K562 (cell line): ENCODE results near the gene OTOA. TPM values are rescaled to one million over a fixed set of nuclear protein-coding genes. Genes with fewer than 3 reads are reported as not detected.

ENCODE experiments used
- ARID2 ChIP-seq: fragments of 450-650 bp; IDR thresholded peaks from 2 replicates; pipeline ENCODE4 v1.6.1; 2017; ENCODE audit warnings: antibody characterized with exemption, mild to moderate bottlenecking
- ATF4 ChIP-seq: fragments of 450-650 bp; formaldehyde crosslinking; IDR thresholded peaks from 2 replicates; pipeline ENCODE4 v1.4.0; 2022; ENCODE audit warnings: mild to moderate bottlenecking, moderate library complexity
- CBFB ChIP-seq: sonication (generic); formaldehyde crosslinking; IDR thresholded peaks from 2 replicates; pipeline ENCODE4 v1.4.0; 2020; ENCODE audit warnings: mild to moderate bottlenecking, missing genetic modification reagents
- CHD4 ChIP-seq: fragments of 200-600 bp; sonication (generic); IDR thresholded peaks from 3 replicates; pipeline ENCODE4 v1.6.1; 2012; ENCODE audit warnings: low read depth, mild to moderate bottlenecking, mixed read lengths, low read length, inconsistent platforms; ENCODE audit not compliant: insufficient read depth, insufficient replicate concordance, poor library complexity, severe bottlenecking
- E2F1 ChIP-seq: sonication (generic); formaldehyde crosslinking; IDR thresholded peaks from 2 replicates; pipeline ENCODE4 v1.8.1; 2023; ENCODE audit warnings: mild to moderate bottlenecking, missing genetic modification reagents, moderate library complexity
- ESRRA ChIP-seq: fragments of 450-650 bp; IDR thresholded peaks from 2 replicates; pipeline ENCODE4 v1.6.1; 2014; ENCODE audit warnings: low read depth, mild to moderate bottlenecking, moderate library complexity, borderline replicate concordance
- FUS ChIP-seq: fragments of 200-400 bp; formaldehyde crosslinking; optimal IDR thresholded peaks from 2 replicates; pipeline ENCODE3; 2017; ENCODE audit warnings: low read depth, low read length
- GATAD2B ChIP-seq: fragments of 450-650 bp; IDR thresholded peaks from 2 replicates; pipeline ENCODE4 v1.6.1; 2017; ENCODE audit warnings: mild to moderate bottlenecking, borderline replicate concordance
- KDM5B ChIP-seq: fragments of 200-600 bp; sonication (generic); IDR thresholded peaks from 2 replicates; pipeline ENCODE4 v1.6.1; 2012; ENCODE audit warnings: low read depth, mild to moderate bottlenecking, moderate library complexity, low read length, control low read depth, inconsistent platforms; ENCODE audit not compliant: insufficient replicate concordance
- KLF13 ChIP-seq: fragments of 450-650 bp; IDR thresholded peaks from 2 replicates; pipeline ENCODE4 v1.6.1; 2016; ENCODE audit warnings: missing genetic modification characterization, low read depth, mild to moderate bottlenecking, missing compliant biosample characterization, moderate library complexity, borderline replicate concordance
- NCOA1 ChIP-seq: fragments of 450-650 bp; IDR thresholded peaks from 2 replicates; pipeline ENCODE4 v1.6.1; 2016; ENCODE audit warnings: low read depth
- RBM17 ChIP-seq: fragments of 200-400 bp; formaldehyde crosslinking; IDR thresholded peaks from 2 replicates; pipeline ENCODE4 v1.6.1; 2017; ENCODE audit warnings: low read depth, mild to moderate bottlenecking, low read length, borderline replicate concordance
- REST ChIP-seq, 2 experiments: fragments of 450-650 bp; formaldehyde crosslinking in 1 of 2; IDR thresholded peaks; 2 replicates each; pipeline versions ENCODE4 v1.4.0 to v1.6.1; 2014 to 2020; ENCODE audit warnings: mild to moderate bottlenecking in 2 of 2, borderline replicate concordance in 1 of 2, low read depth in 1 of 2
- SNRNP70 ChIP-seq: fragments of 200-400 bp; formaldehyde crosslinking; optimal IDR thresholded peaks from 2 replicates; pipeline ENCODE3; 2017; ENCODE audit warnings: low read depth, low read length
- SREBF1 ChIP-seq: fragments of 150-350 bp; IDR thresholded peaks from 2 replicates; pipeline ENCODE4 v1.6.1; 2014; ENCODE audit warnings: antibody characterized with exemption, low read depth, low read length, borderline replicate concordance
- ZNF274 ChIP-seq: IDR thresholded peaks from 2 replicates; pipeline ENCODE4 v1.6.1; 2011; ENCODE audit warnings: low read depth, mild to moderate bottlenecking, low read length, moderate library complexity, borderline replicate concordance
- ZNF668 ChIP-seq: fragments of 250-450 bp; sonication (Bioruptor Pico); IDR thresholded peaks from 2 replicates; pipeline ENCODE4 v1.8.0; 2022; ENCODE audit warnings: mild to moderate bottlenecking, inconsistent platforms
- ZNF75A ChIP-seq: fragments of 450-650 bp; formaldehyde crosslinking; IDR thresholded peaks from 2 replicates; pipeline ENCODE4 v1.4.0; 2020; ENCODE audit warnings: mild to moderate bottlenecking
- ZSCAN29 ChIP-seq: fragments of 450-650 bp; IDR thresholded peaks from 2 replicates; pipeline ENCODE4 v1.6.1; 2017
- polyA plus RNA-seq, 8 experiments: library from polyadenylated mRNA; depleted of rRNA in 4 of 8; stranded (reverse) in 5 of 8; unstranded in 3 of 8; fragments of >200 nt; fragmentation: Nextera tagmentation in 2 of 8; fragmentation: Illumina TruSeq in 1 of 8; extraction: Ambion mirVana in 2 of 8; extraction: Trizol in 1 of 8; gene quantifications; 2 replicates each; pipeline versions ENCODE4 v1.2.1 to v1.2.3, GENCODE V29; 2011 to 2014; ENCODE audit warnings: inconsistent platforms in 1 of 8, missing spikeins in 1 of 8
- total RNA-seq, 7 experiments: library from RNA; depleted of rRNA in 6 of 7; stranded (reverse); fragments of >200 nt in 6 of 7; fragmentation: Illumina TruSeq in 2 of 7; extraction: Trizol in 2 of 7; gene quantifications; 2 replicates each; pipeline versions ENCODE4 v1.2.1 to v1.2.3, GENCODE V29; 2011 to 2021; ENCODE audit warnings: low replicate concordance in 1 of 7

OTOA gene
- total and polyA plus RNA-seq, 9 of the 15 experiments (the other 6 are each of a cell fraction or from before 2014, with no cell fraction given) = 0.04 TPM; not detected in 8

GRCh38 chr16:21704733-21705132, 41.0 kb downstream of the OTOA start (continued):
- 0 out of 2 replicates have a peak, but pooled peaks have one; percentile 11 for TF ChIP-seq REST (IDR thresholded peaks at IDR 0.05; ENCODE audit: borderline replicate concordance)
- TF ChIP-seq REST (CRISPR knock-in tag; IDR thresholded peaks at IDR 0.05; ENCODE audit: low read depth) = no peak
- no peak for TF ChIP-seq KLF13 (tag)
- TF ChIP-seq ATF4 (CRISPR knock-in tag) = no peak
- no peak for TF ChIP-seq E2F1
- TF ChIP-seq RBM17 = no peak
- TF ChIP-seq ARID2 = no peak
- TF ChIP-seq ZNF274 = no peak
- no peak for TF ChIP-seq SNRNP70
- TF ChIP-seq ZNF75A (CRISPR knock-in tag) = no peak
- peak; percentile 20; the same call in 1 of the 2 replicates for TF ChIP-seq NCOA1
- no peak for TF ChIP-seq ZSCAN29
- peak; percentile 60; the same call in 1 of the 2 replicates for TF ChIP-seq SREBF1
- peak; percentile 28; the same call in 1 of the 2 replicates for TF ChIP-seq ESRRA
- no peak for TF ChIP-seq KDM5B
- no peak for TF ChIP-seq FUS
- no peak for TF ChIP-seq CBFB (CRISPR knock-in tag)
- no peak for TF ChIP-seq GATAD2B
- no peak for TF ChIP-seq ZNF668 (CRISPR knock-in tag)
- TF ChIP-seq CHD4 = no peak
